Naive thymus-derived CD8-positive, alpha-beta T cell (primary cell): ENCODE data around the gene ZBTB1. TPM values are rescaled to one million over a fixed set of nuclear protein-coding genes. Genes with fewer than 3 reads are reported as not detected.
"Not testable (repeated sequence)": the region's sequence is repeated elsewhere in the genome, so short reads cannot be mapped to it uniquely, and the experiment has no call there.

Experiments
- ATAC-seq, 2 donors: fragments of 150-1000 bp; cut with Tn5 transposase in 1 of 2; sonication (Bioruptor Pico), chemical (Tn5 transposase) in 1 of 2; 1 replicate in 1 of 2; 2 replicates in 1 of 2; pipeline ENCODE4 v1.10.0; 2021; ENCODE audit warnings: mild to moderate bottlenecking in 2 of 2, moderate library complexity in 2 of 2
- POLR2A ChIA-PET: fragments of 350-600 bp; sonication (Branson Sonifier 250); formaldehyde crosslinking; loops from one replicate; lab custom pipeline; 2021; ENCODE audit warnings: antibody characterized with exemption; lab: Charles Lee
- DNase-seq, 10 donors: peaks; one replicate each; pipeline versions ENCODE4 v3.0.0 to v3.0.0-alpha.2; 2020 to 2022
- H3K27ac Mint-ChIP-seq, 10 donors: one replicate each; pipeline ENCODE4 v1.8.0; 2020 to 2022; ENCODE audit warnings: mild to moderate bottlenecking in 10 of 10, mixed read lengths in 10 of 10, moderate library complexity in 4 of 10, inconsistent platforms in 1 of 10
- H3K27me3 Mint-ChIP-seq, 5 donors: one replicate each; pipeline ENCODE4 v1.8.0; 2021 to 2022; ENCODE audit warnings: mixed read lengths in 5 of 5
- H3K36me3 Mint-ChIP-seq, 3 donors: one replicate each; pipeline ENCODE4 v1.8.0; 2020 to 2022; ENCODE audit warnings: mixed read lengths in 3 of 3, mild to moderate bottlenecking in 2 of 3, inconsistent platforms in 1 of 3
- H3K4me1 Mint-ChIP-seq, 4 donors: one replicate each; pipeline ENCODE4 v1.8.0; 2021 to 2022; ENCODE audit warnings: mixed read lengths in 4 of 4
- H3K4me3 Mint-ChIP-seq, 10 donors: one replicate each; pipeline ENCODE4 v1.8.0; 2020 to 2022; ENCODE audit warnings: mild to moderate bottlenecking in 10 of 10, mixed read lengths in 10 of 10, moderate library complexity in 6 of 10, inconsistent platforms in 1 of 10
- H3K9me3 Mint-ChIP-seq, 9 donors: one replicate each; pipeline ENCODE4 v1.8.0; 2020 to 2022; ENCODE audit warnings: mixed read lengths in 9 of 9, mild to moderate bottlenecking in 3 of 9, inconsistent platforms in 1 of 9, moderate library complexity in 1 of 9
- polyA plus RNA-seq, 3 donors: library from polyadenylated mRNA; unstranded; fragments of 300-500 nt; fragmentation: Illumina TruSeq; gene quantifications; one replicate each; pipeline ENCODE4 v1.2.3, GENCODE V29; 2021
- total RNA-seq, 8 experiments: library from RNA in 2 of 8; stranded (reverse) in 2 of 8; gene quantifications; one replicate each; pipeline ENCODE4 v1.2.3 and lab custom pipeline; 2021 to 2026

Gene ZBTB1
- total and polyA plus RNA-seq, 5 experiments from 2014 or later = 38.3 to 88.9 (median 64.4) TPM

- Mint-ChIP-seq H3K9me3 (no peaks in the 10 kb centered on the region), H3K36me3 (peaks cover 0 to 11% (median 1%) of the 10 kb centered on the region in 3 donors), H3K4me1 (peaks cover 44 to 92% (median 89%) of the 10 kb centered on the region in 4 donors), H3K4me3 (peak overlapping the region; percentile 20 to 75 (median 56)), H3K27me3 (no peaks in the 10 kb centered on the region), H3K27ac (peak overlapping the region; percentile 57 to 97 (median 75))
- DNase-seq = peak; percentile 34 to 82 (median 66)
- ATAC-seq = peak; percentile 64 to 67
- POLR2A ChIA-PET = interaction anchor here (0.8 to 2.4 kb wide), 6 partner anchors 9 to 81 kb away, joined by 3 to 17 read pairs (median 4); partner anchors contain the start of gene HSPA2
These were observed 6.5 kb downstream of the ZBTB1 start for GRCh38 chr14:64510825-64511671.

DNA sequence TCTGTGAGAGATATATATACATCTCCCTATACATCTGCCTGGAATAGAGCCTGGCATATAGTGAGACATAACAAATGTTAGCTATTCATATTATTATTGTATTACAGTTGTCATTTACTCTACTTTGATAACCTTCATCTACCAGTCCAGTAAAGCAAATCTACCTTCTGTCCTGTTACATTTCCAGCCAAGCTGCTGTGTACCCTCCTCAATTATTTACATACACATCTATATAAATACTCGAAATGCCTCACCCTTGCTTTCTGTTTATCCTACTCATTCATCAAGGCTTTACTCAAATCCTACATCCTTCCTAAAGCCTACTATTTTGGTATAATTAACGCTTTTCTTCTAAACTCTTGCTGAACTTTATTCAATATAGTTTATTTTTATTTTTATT, 8.7 kb downstream of the ZBTB1 start:
- Mint-ChIP-seq H3K9me3 (no peaks in the 10 kb centered on the region), H3K4me3 (no peak overlapping the region), H3K27ac (no peak overlapping the region), H3K4me1 (peaks cover 41 to 90% (median 82%) of the 10 kb centered on the region in 4 donors), H3K36me3 (peaks cover 0 to 11% (median 1%) of the 10 kb centered on the region in 3 donors), H3K27me3 (no peaks in the 10 kb centered on the region)
- POLR2A ChIA-PET = interaction anchor here (0.6 to 1.8 kb wide), 3 partner anchors 9 to 23 kb away, joined by 4 to 8 read pairs (median 4); partner anchors contain the start of genes ZBTB1 and ZBTB25
- ATAC-seq (no peak), DNase-seq (no peak)

DNA sequence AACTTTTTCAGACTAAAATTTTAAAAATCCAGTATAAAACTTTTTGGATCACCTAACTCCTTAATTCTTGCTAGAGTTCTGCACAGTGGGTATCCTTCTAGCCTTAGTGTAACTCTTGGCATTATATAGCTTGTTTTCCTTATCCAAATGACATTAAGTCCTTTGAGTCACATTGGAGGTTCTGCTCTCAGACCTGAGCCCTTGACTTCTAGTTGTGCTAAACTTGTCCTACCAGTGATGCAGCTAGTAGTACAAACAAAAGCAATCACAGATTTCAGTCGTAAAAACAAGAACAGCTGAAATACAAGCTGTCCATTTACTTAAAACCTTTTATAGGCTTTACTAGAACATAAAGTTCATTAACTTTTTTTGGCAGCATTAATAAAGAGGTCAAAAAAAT, 10.5 kb downstream of the ZBTB1 start:
- ATAC-seq (no peak), DNase-seq (no peak)
- Mint-ChIP-seq H3K4me3 (no peak overlapping the region), H3K9me3 (no peaks in the 10 kb centered on the region), H3K27me3 (no peaks in the 10 kb centered on the region), H3K4me1 (peaks cover 35 to 82% (median 74%) of the 10 kb centered on the region in 4 donors), H3K27ac (no peak overlapping the region), H3K36me3 (peaks cover 0 to 8% (median 1%) of the 10 kb centered on the region in 3 donors)
- POLR2A ChIA-PET = interaction anchor here (0.7 to 2.4 kb wide), 3 partner anchors 11 to 78 kb away, joined by 3 to 6 read pairs (median 4); partner anchors contain the start of gene ZBTB1

DNA sequence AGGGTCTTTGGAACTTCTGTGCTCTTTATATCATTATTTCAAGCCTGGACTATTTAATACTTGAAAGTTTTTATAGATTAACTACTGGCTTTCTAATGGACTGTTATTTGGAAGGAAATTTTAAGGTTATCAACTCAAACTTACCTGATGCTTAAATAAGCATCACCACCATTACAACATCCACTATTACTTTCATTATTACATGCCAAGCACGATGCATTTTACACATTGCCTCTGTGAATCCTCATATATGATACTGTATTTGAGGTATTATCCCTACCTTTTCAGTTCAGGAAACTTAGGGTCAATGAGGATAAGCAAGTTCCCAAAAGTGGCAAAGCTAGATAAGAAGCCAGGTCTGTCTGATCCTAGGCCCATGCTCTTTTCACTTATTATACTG, 12.4 kb downstream of the ZBTB1 start:
- POLR2A ChIA-PET = interaction anchor here (2.4 kb wide), 1 partner anchor 13 kb away, joined by 6 read pairs; the partner anchor contains the start of gene ZBTB1
- Mint-ChIP-seq H3K36me3 (peaks cover 0 to 8% (median 1%) of the 10 kb centered on the region in 3 donors), H3K27ac (peak overlapping the region in 4 of 10 donors; percentile 3 to 78 (median 50)), H3K4me1 (peaks cover 22 to 72% (median 58%) of the 10 kb centered on the region in 4 donors), H3K4me3 (peak overlapping the region in 7 of 10 donors; percentile 9 to 53 (median 40)), H3K9me3 (no peaks in the 10 kb centered on the region), H3K27me3 (no peaks in the 10 kb centered on the region)
- ATAC-seq (no peak), DNase-seq (no peak)

DNA sequence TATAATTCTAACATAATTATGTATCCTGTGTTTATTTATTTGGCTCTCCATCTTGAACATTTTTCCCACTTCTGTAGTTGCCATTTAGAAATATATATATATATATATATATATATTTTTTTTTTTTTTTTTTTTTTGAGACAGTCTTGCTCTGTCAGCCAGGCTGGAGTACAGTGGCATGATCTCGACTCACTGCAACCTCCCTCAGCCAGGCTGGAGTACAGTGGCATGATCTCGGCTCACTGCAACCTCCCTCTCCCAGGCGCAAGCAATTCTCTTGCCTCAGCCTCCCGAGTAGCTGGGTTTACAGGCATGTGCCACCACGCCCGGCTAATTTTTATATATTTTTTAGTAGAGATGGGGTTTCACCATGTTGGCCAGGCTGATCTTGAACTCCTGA, 13.1 kb downstream of the ZBTB1 start:
- H3K27me3 Mint-ChIP-seq, H3K9me3 Mint-ChIP-seq, ATAC-seq, H3K36me3 Mint-ChIP-seq, H3K4me3 Mint-ChIP-seq, H3K27ac Mint-ChIP-seq, POLR2A ChIA-PET, DNase-seq: not testable (repeated sequence)
- H3K4me1 Mint-ChIP-seq = peaks cover 20 to 65% (median 52%) of the 10 kb centered on the region in 4 donors

- ATAC-seq (no peak), DNase-seq (no peak)
- Mint-ChIP-seq H3K4me1 (peaks cover 20 to 60% (median 49%) of the 10 kb centered on the region in 4 donors), H3K36me3 (peaks cover 0 to 8% (median 1%) of the 10 kb centered on the region in 3 donors), H3K27me3 (no peaks in the 10 kb centered on the region), H3K27ac (peak overlapping the region in 3 of 10 donors; percentile 2 to 44 (median 28)), H3K9me3 (no peaks in the 10 kb centered on the region), H3K4me3 (peak overlapping the region in 2 of 10 donors; percentile 15 to 24)
- POLR2A ChIA-PET = interaction anchor here (0.7 kb wide), 1 partner anchor 397 kb away, joined by 3 read pairs; no protein-coding TSS in a partner anchor
These were observed 13.7 kb downstream of the ZBTB1 start for GRCh38 chr14:64518229-64518628.

DNA sequence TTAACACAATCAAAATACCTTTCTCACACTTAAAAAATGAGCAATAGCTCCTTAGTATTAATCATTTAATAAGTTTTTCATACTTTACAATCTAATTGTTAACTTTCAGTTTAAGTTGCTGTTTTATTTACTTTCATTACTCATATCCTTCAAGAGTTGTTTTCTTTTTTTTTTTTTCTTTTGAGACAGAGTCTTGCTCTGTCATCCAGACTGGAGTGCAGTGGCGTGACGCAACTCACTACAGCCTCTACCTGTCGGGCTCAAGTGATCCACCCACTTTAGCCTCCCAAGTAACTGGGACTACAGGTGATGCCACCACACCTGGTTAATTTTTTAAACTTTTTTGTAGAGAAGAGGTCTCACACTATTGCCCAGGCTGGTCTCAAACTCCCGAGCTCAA, 16.1 kb downstream of the ZBTB1 start:
- POLR2A ChIA-PET = interaction anchor here (0.7 kb wide), 2 partner anchors 17 to 19 kb away, joined by 3 read pairs; no protein-coding TSS in a partner anchor
- DNase-seq (no peak), ATAC-seq (no peak)
- Mint-ChIP-seq H3K4me1 (peaks cover 11 to 42% (median 33%) of the 10 kb centered on the region in 4 donors), H3K4me3 (no peak overlapping the region), H3K36me3 (peaks cover 0 to 11% (median 0%) of the 10 kb centered on the region in 3 donors), H3K27me3 (no peaks in the 10 kb centered on the region), H3K27ac (peak overlapping the region in 4 of 10 donors; percentile 3 to 66 (median 39)), H3K9me3 (no peaks in the 10 kb centered on the region)

- POLR2A ChIA-PET = no interaction called here
- peaks cover 0 to 19% (median 6%) of the 10 kb centered on the region in 3 donors for H3K36me3 Mint-ChIP-seq
These were observed 18.2 kb downstream of the ZBTB1 start for GRCh38 chr14:64522591-64523355.

DNA sequence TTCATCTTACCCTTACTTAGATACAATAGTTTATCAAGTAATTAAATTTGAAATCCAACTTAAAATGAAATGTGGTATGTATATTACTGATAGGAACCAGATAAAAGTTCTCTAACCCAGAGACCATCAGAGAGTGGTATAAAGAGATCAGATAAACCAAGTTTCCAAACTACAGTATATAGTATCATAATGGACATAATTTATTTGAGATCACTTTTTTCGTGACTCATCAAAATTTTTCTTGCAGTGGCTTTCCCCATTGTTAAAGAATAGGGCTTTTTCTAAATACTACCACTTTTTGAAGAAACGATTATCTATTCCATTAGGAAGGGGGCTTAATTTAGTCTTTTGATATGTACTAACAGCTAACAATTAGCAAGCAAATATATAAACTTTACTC, 20.8 kb downstream of the ZBTB1 start:
- peaks cover 0 to 17% (median 6%) of the 10 kb centered on the region in 3 donors for H3K36me3 Mint-ChIP-seq
- H3K4me3 Mint-ChIP-seq = no peak overlapping the region
- H3K27me3 Mint-ChIP-seq = no peaks in the 10 kb centered on the region
- peaks cover 6 to 13% (median 8%) of the 10 kb centered on the region in 4 donors for H3K4me1 Mint-ChIP-seq
- ATAC-seq (no peak), DNase-seq (no peak)
- no peaks in the 10 kb centered on the region for H3K9me3 Mint-ChIP-seq
- H3K27ac Mint-ChIP-seq = peak overlapping the region in 1 of 10 donors; percentile 27
- POLR2A ChIA-PET = no interaction called here

More at GRCh38 chr14:64522591-64523355, 18.2 kb downstream of the ZBTB1 start:
- Mint-ChIP-seq H3K27me3 (no peaks in the 10 kb centered on the region), H3K27ac (no peak overlapping the region), H3K4me1 (peaks cover 7 to 25% (median 20%) of the 10 kb centered on the region in 4 donors), H3K4me3 (no peak overlapping the region), H3K9me3 (no peaks in the 10 kb centered on the region)
- DNase-seq = no peak
- no peak for ATAC-seq

- H3K36me3 Mint-ChIP-seq = peaks cover 0 to 4% (median 2%) of the 10 kb centered on the region in 3 donors
- no peaks in the 10 kb centered on the region for H3K9me3 Mint-ChIP-seq
- no peak for DNase-seq
- POLR2A ChIA-PET = no interaction called here
- H3K27me3 Mint-ChIP-seq = no peaks in the 10 kb centered on the region
- peak overlapping the region in 1 of 10 donors; percentile 19 for H3K27ac Mint-ChIP-seq
- no peak overlapping the region for H3K4me3 Mint-ChIP-seq
- H3K4me1 Mint-ChIP-seq = peaks cover 0 to 4% (median 3%) of the 10 kb centered on the region in 4 donors
- no peak for ATAC-seq
These were observed 27.0 kb downstream of the ZBTB1 start for GRCh38 chr14:64531567-64531966.

DNA sequence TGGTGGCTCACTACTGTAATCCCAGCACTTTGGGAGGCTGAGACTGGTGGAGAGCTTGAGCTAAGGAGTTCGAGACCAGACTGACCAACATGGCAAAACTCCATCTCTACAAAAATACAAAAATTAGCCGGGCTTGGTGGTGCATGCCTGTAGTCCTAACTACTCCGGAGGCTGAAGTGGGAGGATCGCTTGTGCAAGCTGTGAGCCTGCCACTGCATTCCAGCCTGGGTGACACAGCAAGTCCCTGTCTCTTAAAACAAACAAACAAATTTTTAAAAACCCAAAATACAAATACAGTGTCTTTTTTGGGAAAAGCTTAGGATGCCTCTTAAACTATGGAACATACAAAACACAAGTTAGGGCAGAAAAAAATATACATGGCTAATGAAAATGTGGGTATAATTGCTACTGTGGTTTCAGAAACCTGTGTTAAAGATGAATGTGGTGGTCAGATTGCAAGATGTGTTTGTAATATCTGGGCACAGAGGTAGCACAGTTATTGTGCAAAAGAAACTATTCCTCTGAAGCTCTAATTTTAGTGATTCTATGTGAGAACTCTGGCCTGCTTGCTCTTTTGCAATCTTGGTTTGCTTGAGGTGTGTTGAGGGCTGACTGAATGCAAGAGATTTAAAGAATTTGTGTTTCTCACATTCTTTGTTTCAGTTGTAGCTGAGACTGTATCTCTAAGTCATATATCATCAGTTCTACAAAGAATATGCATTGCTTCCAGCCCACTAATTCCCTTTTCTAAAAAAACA, 32.1 kb downstream of the ZBTB1 start:
- Mint-ChIP-seq H3K36me3 (no peaks in the 10 kb centered on the region), H3K9me3 (peaks cover 0 to 13% (median 6%) of the 10 kb centered on the region in 9 donors), H3K4me3 (peak overlapping the region in 4 of 10 donors; percentile 12 to 53 (median 49)), H3K4me1 (peaks cover 14 to 26% (median 20%) of the 10 kb centered on the region in 4 donors), H3K27me3 (peaks cover 0 to 4% (median 1%) of the 10 kb centered on the region in 5 donors), H3K27ac (peak overlapping the region in 3 of 10 donors; percentile 31 to 51 (median 38))
- DNase-seq = no peak
- no peak for ATAC-seq
- POLR2A ChIA-PET = no interaction called here
